Right ventricle myocardium inferior (tissue), 1 donor: Measurements from ENCODE around the gene DCTN3. TPM values are rescaled to one million over a fixed set of nuclear protein-coding genes. Genes with fewer than 3 reads are reported as not detected.

Experiments used
- ATAC-seq: fragments of 200-7000 bp; cut with Tn5 transposase; one replicate; pipeline ENCODE4 v1.9.1; 2020; ENCODE audit warnings: mild to moderate bottlenecking, moderate library complexity
- DNase-seq: peaks from one replicate; pipeline ENCODE4 v3.0.0; 2021; ENCODE audit errors: missing footprints
- intact Hi-C: fragments of 100-400 bp; cut with DNase I; formaldehyde crosslinking; loops from one replicate; pipeline ENCODE4 v1.11.0; 2022
- long read RNA-seq: library from polyadenylated mRNA; unstranded; transcript quantifications from one replicate; pipeline ENCODE4 v2.0.0, GENCODE V29; 2021
- total RNA-seq: library from RNA; stranded (reverse); fragmentation: NEBNext Ultra II Directional; extraction: Animal tissue kit (Norgen Biotek cat#: 25700); gene quantifications from one replicate; pipeline ENCODE4 v1.2.1, GENCODE V29; 2021
- donor health status: DM: no; HTN: yes; CAD: no; lungs with severe emphysema.

Gene DCTN3
- 133 TPM for total RNA-seq
- long read RNA-seq, transcript DCTN3-201 (7 exons, 808 nt): major isoform, 59 of 66 reads
- long read RNA-seq, partial matches to known transcripts: 1 of 66 reads
- long read RNA-seq, other reads (novel, unspliced or antisense): 3 of 66 reads

GRCh38 chr9:34620061-34620994, at the start of gene DCTN3:
DCTN3 (minus strand) TSS chr9:34620495; CDS start chr9:34620464, 31 bp downstream.
- peak; percentile 96 for ATAC-seq
- intact Hi-C loops: no loop called here
- peak; percentile 97 for DNase-seq

GRCh38 chr9:34665381-34666250, 45.3 kb upstream of the DCTN3 start:
- ATAC-seq: peak; percentile 92
- peak; percentile 96 for DNase-seq
- intact Hi-C loops: loop anchor here (2.0 to 5.0 kb wide), 2 partner anchors 35 to 327 kb away; no protein-coding TSS in a partner anchor

DNA sequence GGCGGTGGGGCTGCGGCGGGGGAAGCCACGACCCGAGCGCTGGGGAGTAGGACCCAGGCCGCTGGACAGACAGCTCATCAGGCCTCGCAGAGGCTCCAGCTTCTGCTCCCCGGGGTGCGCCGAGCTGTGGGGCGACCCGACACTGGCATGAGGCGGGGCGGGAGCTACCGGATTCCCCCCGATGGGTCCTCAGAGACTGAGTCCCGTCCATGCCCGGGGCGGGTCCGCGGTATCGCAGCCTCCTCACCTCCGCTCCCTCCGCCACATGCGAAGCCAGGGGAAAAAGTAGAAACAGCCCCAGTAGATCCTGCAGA, 44.7 kb upstream of the DCTN3 start:
- intact Hi-C loops: loop anchor here (2.0 to 5.0 kb wide), 2 partner anchors 36 to 327 kb away; no protein-coding TSS in a partner anchor
- ATAC-seq (no peak), DNase-seq (no peak)

GRCh38 chr9:34664281-34665066, 44.2 kb upstream of the DCTN3 start:
- ATAC-seq (peak; percentile 49), DNase-seq (peak; percentile 82)
- intact Hi-C loops: loop anchor here (2.0 to 5.0 kb wide), 2 partner anchors 36 to 328 kb away; no protein-coding TSS in a partner anchor

GRCh38 chr9:34663303-34663605, 43.0 kb upstream of the DCTN3 start:
- no peak for ATAC-seq
- intact Hi-C loops: no loop called here
- no peak for DNase-seq

DNA sequence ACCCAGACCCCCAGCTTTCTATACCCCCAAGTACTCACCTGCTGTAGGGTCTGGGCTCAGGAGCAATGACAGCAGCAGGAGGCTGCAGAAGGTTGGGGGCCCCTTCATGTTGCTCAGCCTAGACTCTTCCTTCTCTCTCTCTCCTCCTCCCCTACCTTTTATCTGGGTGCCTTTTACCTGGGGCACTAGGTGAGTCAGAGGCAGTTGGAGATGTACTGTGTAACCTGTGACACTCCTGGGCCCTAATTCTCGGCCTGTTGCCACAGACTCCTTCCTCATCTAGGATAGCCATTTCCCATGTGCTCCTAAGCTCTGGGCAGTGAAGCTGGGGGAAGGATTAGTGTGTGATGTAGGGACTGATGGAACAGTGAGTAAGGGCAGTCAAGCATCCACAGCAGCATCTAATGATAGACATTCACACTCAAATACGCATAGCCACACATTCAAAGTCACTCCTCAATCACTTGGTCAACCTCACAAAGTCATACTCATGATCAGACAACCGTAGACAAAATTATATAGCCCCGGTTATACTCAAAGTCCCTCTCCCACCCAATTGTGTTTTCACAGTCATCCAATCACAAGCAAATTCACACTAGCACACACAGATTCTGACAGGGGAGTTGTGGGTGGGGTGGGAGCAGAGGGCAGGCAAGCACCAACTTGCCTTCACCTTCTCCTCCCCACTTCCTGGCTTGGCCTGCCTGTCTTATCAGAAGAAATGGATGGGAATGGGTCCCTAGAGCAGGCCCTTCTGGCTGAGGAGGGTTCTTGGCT, 42.4 kb upstream of the DCTN3 start, which contains the start of gene CCL27:
Gene CCL27, minus strand, starts transcription at position 132 of the 777 bp plus-strand sequence. Its CDS starts 24 bp downstream, at position 108.
- ATAC-seq: no peak
- DNase-seq: no peak
- intact Hi-C loops: no loop called here

DNA sequence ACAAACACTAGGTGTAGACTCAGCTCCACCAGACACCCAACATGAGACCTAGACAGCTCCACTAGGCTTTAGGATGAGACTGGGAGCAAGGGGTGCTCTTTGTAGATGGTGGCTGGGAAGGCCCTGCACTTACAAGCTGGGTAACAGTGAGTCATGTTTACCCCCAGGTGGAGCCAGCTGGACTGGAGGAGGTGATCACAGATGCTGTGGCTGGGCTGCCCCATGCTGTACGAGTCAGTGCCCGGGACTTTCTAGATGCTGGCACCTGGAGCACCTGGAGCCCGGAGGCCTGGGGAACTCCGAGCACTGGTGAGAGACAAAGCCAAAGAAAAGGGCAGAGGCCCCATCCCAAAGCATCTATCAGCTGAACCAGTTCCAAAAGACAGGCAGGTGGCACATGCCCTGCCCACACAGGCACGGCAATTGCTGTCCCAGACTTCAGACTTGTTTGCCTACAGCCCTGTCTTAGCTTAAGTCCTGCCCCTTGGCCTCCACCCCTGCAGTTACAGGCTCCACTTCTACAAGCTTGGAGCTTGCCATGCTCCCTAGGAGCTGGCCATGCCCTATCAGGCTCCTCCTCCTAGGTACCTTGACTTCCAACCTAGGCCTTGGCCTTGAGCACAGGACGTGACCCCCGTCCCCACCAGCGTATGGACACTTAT, 39.4 kb upstream of the DCTN3 start:
- DNase-seq: no peak
- ATAC-seq: no peak
- intact Hi-C loops: no loop called here

DNA sequence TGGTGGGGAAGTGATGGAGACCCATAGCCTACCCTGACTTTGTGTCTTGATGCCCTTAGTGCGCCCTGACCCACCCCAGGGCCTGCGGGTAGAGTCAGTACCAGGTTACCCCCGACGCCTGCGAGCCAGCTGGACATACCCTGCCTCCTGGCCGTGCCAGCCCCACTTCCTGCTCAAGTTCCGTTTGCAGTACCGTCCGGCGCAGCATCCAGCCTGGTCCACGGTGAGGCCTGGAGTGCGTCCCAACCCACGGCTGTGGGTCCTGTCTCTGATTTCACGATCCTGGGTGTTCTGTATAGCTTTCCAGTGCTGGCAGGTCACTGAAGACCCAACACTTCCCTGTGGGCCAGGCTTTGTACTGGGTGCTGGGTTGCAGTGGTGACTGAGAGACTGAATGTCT, 38.2 kb upstream of the DCTN3 start:
- no peak for DNase-seq
- no peak for ATAC-seq
- intact Hi-C loops: no loop called here

- DNase-seq: no peak
- intact Hi-C loops: no loop called here
- no peak for ATAC-seq
Measured at GRCh38 chr9:34656992-34657391, 36.7 kb upstream of the DCTN3 start.

GRCh38 chr9:34655394-34655793, 35.1 kb upstream of the DCTN3 start:
- ATAC-seq: no peak
- intact Hi-C loops: no loop called here
- no peak for DNase-seq

GRCh38 chr9:34654323-34655051, 34.2 kb upstream of the DCTN3 start:
- peak; percentile 65 for ATAC-seq
- DNase-seq: peak; percentile 86
- intact Hi-C loops: no loop called here

GRCh38 chr9:34653151-34654072, 33.1 kb upstream of the DCTN3 start:
- no peak for ATAC-seq

GRCh38 chr9:34652602-34653000, 32.3 kb upstream of the DCTN3 start:
- DNase-seq (no peak), ATAC-seq (no peak)

More at GRCh38 chr9:34653151-34654072, 33.1 kb upstream of the DCTN3 start:
- no peak for DNase-seq
- intact Hi-C loops: no loop called here

GRCh38 chr9:34651876-34652601, 31.7 kb upstream of the DCTN3 start, which contains the start of gene IL11RA:
IL11RA (plus strand) TSS chr9:34652185; CDS start chr9:34655218, 3,033 bp downstream.
- peak; percentile 93 for DNase-seq
- intact Hi-C loops: no loop called here
- peak; percentile 87 for ATAC-seq

More at GRCh38 chr9:34652602-34653000, 32.3 kb upstream of the DCTN3 start:
- intact Hi-C loops: no loop called here

GRCh38 chr9:34651321-34651720, 31.0 kb upstream of the DCTN3 start:
- intact Hi-C loops: no loop called here
- DNase-seq (no peak), ATAC-seq (no peak)
